Activated T-cell treated with anti-CD3 and anti-CD28 coated beads for 4 hours (primary cell): Measurements from ENCODE around the gene APBB2.

Source experiments
- DNase-seq: peaks from one replicate; pipeline ENCODE4 v3.0.0-alpha.2; 2020

APBB2 gene

GRCh38 chr4:41215155-41215554, 813 bp upstream of the APBB2 start:
- no peak for DNase-seq

- no peak for DNase-seq
Observed at GRCh38 chr4:41214825-41215146, 444 bp upstream of the APBB2 start.

DNA sequence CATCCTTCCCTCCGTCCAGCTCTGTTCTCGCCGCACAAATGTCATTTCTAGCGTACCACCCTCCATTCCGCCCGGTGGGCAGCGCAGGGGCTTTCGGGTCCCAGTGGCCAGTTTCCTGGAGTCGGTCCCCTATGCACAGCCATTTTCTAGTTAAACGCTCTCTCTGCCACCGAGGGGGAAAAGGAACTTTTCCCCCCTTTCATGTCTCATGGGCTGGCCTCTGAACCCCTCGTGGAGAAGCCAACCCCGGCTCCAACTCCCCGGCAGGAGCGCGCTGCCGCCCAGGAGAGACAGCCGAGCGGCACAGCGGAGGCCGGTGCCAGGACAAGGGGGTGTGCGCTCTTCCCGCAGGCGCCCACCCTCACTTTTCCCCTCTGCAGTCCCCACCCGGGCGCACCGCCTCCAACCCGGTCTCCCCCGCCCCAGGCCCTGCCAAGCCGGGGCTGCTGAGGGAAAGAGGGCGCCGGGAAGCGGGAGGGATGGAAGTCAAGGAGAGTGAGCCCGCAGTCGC, 662 bp downstream of the APBB2 start:
- DNase-seq, result no peak

GRCh38 chr4:41212616-41213203, 1.6 kb downstream of the APBB2 start:
- DNase-seq, result no peak

- no peak for DNase-seq
Observed at GRCh38 chr4:41211951-41212615, 2.3 kb downstream of the APBB2 start.

DNA sequence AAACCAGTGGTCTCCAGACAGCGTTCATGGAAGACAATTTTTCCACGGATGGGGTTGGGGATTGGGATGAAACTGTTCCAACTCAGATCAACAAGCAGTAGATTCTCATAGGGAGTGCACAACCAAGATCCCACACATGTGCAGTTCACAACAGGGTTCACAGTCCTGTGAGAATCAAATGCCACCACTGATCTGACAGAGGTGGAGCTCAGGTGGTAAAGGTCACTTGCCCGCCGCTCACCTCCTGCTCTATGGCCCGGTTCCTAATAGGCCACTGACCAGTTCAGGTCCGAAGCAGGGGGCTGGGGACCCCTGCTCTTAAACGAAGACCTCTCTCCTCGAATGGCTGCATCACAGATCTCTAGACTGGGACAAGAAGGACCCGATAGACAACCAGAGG, 4.4 kb downstream of the APBB2 start:
- no peak for DNase-seq

DNA sequence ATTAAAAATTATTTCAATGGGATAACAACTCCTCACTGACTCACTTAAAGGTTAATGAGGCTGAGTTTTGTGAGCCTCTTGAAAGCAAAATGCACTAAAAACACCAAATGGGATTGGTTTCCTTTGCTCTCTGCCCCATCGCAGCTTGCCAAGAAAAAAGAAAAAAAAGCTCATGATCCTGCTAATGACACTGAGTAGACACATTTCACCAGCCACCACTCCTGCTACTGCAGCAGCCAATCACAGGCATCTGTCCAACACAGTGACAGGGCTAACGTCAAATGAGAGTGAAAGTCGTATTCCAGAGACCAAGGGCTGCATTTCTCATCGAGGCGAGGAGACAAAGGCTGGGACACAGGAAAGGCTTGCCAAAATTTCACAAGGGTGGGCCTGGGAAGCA, 5.2 kb downstream of the APBB2 start:
- DNase-seq, result no peak

DNA sequence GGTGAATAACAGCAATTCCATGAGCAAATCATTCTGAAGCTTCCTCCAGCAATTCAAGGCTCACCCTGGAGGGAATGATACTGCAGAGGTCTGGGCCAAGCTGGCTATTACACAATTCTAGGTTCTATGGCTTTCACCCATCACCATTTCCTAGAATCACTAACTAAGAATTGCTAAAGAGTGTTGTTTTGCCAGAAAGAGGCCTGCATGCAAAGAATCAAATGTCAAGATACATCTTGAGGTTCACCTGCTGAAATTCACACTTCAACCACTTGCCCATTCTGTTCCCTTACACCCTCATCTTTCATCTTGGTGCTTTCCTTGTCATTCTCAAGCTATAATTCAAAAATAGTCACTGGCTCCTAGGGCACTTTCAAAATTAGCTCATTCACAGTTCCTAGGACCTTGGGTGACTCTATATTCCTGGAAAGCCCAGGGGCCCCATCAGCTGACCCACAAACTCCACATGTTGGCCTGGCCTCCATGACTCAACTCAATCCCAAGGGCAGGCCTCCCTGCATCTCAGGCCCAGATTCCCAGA, 7.0 kb downstream of the APBB2 start:
- DNase-seq, result no peak

GRCh38 chr4:41205854-41206460, 8.4 kb downstream of the APBB2 start:
- no peak for DNase-seq

GRCh38 chr4:41205130-41205529, 9.2 kb downstream of the APBB2 start:
- no peak for DNase-seq

GRCh38 chr4:41204400-41204978, 9.9 kb downstream of the APBB2 start:
- DNase-seq, result no peak

GRCh38 chr4:41203841-41204240, 10.5 kb downstream of the APBB2 start:
- DNase-seq, result no peak

GRCh38 chr4:41202820-41203568, 11.3 kb downstream of the APBB2 start:
- DNase-seq, result no peak

DNA sequence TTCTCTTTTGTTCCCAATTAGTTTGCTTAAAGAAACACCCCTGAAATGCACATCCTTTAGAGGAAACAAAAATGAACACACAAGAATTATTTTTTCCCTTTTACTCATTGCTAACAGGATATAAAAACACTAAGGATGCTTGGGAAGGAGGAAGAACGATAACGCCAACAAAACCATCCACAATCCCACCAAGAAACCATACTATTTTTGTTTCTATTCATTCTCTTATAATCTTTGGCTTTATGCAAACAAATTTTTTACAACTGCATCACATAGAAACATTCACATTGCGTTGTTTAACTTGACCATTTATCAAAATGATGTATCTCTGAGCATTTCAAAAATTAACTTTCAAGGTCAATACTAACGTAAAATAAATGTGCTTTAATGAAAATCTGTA, 12.0 kb downstream of the APBB2 start:
- no peak for DNase-seq

DNA sequence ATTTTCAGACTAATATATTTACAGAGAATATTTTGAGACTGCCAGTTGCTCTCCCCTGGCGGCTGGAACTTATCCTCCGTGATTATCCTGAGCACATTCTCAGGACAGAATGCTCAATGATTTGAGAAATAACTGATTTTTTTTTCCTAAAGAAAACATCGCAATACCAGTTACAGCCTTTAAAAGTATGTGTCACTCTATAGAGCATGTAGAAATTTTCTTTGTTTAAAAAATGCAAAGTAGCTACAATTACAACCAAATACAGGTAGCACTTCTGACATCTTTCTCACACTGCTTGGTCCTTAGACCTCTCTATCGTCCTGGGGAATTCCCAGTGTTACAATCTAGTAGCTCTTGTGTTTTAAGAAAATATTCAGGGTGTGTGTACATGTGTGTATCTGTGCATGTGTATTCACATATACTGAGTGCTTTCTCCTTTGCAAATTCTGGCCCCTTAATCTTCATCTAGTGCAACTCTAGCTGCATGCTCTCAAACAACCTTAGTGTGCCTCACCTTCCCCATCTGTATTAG, 13.8 kb downstream of the APBB2 start:
- DNase-seq, result no peak

DNA sequence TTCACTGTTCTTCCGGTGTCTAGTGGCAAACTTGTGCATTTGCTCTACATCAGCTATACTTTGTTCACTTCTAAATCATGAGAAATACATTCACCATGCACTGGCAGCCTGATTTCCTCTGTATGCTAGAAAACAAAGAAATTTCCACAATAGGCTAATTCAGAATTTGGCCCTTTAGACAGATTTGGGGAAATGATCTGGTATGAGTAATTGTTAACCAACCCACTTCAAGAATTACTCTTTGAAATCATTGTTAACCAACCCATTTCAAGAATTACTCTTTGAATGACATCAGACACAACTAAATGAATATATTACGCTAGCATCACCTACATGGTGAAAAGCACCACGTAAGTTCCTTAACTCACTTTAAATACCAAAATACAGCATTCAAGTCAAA, 14.6 kb downstream of the APBB2 start:
- DNase-seq, result no peak

DNA sequence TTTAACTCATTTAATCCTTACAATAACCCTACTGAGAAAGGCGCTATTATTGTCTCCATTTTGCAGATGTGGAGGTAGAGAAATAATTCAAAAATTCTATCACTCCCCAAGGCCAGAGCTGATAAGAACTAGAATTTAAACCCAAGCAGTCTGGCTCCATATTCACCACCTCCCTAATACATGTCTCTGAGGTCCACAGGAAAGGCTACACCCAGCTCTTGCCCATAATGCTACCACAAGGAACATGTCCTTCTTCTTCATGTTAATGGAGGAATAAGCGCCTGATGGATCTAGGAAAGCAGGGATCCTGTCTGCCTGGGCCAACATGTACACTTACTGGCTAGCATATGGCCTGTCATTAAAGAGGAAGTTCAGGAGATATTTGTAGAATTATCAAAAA, 16.3 kb downstream of the APBB2 start:
- DNase-seq, result no peak

DNA sequence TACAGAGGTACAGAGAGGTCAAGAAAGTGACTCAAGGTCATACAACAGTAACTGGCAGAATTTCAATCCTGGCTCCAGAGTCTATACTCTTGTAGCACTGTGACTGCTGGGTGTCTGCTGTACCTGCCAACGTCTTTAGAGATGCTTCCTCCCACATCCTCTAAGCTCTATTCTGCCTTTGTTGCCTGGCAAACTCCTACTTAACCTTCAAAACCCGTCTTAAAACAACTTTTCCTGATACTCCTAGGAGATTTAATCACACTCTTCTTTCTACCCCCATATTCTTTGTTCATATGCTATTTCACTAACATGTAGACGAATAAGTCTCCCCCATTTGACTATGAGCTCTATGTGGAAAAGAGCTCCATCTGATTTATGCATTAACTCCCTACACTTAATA, 16.8 kb downstream of the APBB2 start:
- DNase-seq, result no peak

- no peak for DNase-seq
Observed at GRCh38 chr4:41196633-41197332, 17.6 kb downstream of the APBB2 start.

DNA sequence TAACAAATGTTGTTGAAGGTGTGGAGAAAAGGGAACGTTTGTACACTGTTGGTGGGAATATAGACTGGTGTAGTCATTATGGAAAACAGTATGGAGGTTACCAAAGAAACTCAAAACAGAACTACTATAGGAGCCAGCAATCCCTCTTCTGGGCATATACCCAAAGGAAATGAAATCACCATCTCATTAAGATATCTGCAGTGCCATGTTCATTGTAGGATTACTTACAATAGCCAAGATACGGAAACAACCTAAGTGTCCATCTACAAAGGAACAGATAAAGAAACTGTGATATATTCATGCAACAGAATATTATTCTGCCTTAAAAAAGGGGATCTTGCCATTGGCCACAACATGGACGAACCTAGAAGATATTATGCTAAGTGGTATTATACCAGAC, 22.2 kb downstream of the APBB2 start:
- DNase-seq, result no peak

DNA sequence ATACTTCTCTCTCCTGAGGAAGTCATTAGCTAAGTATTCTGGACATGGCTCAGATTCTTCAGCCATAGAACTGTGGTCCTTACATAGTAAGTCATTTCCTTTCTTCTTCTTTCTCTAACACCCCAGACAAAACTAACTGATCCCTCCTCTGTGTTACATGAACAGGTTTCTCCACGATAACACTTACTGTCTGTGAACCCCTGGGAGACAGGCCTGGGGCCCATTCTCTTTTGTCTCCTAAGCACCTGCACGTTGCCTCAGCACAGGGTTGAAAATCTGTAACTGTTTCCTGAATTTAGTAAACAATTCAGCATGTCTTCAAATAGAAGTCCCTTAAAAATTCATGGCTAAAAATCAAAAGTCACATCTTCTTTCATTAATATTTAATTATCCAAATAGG, 24.7 kb downstream of the APBB2 start:
- no peak for DNase-seq

DNA sequence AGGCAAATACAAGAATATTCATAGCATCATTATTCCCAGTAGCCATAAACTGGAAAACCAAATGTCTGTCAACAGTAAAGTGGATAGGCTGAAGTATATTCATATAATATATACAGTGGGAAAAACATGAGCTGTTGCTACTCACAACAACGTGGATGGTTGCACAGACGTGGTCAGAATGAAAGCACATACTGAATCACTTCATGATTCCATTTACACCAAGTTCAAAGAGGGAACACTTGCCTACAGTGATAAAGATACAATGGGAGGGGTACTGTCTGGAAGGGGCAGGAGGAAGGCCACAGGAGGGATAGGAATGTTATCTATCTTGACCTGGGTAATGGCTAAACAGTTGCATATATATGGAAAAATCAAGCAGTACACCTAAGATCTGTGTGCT, 25.3 kb downstream of the APBB2 start:
- DNase-seq, result no peak
